ENCODE results near the gene CDK7.
"Not testable (repeated sequence)": the region's sequence is repeated elsewhere in the genome, so short reads cannot be mapped to it uniquely, and the experiment has no call there.

The CDK7 gene

DNA sequence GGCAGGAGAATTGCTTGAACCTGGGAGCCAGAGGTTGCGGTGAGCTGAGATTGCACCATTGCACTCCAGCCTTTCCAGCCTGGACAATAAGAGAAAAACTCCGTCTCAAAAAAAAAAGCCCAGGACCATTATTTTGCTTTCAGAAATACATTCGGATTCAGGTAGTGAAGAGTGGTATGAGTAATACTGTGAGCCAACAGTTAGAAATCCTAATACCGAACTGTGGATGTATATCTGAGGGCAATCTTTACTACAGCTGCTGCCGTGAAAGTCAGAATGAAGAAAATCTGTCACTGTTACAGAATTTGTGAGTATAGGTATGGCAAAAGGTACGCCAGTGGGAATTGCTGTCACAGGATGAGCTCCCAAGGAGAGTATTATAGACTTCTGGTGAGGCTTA, 3.4 kb upstream of the CDK7 start:
- no peak for DNase-seq (ENCODE audit: insufficient read length, low spot score)
- no peak for FAIRE-seq
- TF ChIP-seq PAX5 (IDR thresholded peaks at IDR 0.05; ENCODE audit: insufficient read depth, low read length, severe bottlenecking) (no peak), TAF1 (IDR thresholded peaks at IDR 0.05; ENCODE audit: low read depth, low read length) (no peak), POLR2A (IDR thresholded peaks at IDR 0.05; ENCODE audit: low read depth, low read length) (no peak), SPI1 (IDR thresholded peaks at IDR 0.05; ENCODE audit: low read depth, low read length) (no peak), POLR2AphosphoS5 (IDR thresholded peaks at IDR 0.05; ENCODE audit: low read depth, low read length) (no peak), POU2F2 (IDR thresholded peaks at IDR 0.05; ENCODE audit: low read depth, low read length) (no peak)

DNA sequence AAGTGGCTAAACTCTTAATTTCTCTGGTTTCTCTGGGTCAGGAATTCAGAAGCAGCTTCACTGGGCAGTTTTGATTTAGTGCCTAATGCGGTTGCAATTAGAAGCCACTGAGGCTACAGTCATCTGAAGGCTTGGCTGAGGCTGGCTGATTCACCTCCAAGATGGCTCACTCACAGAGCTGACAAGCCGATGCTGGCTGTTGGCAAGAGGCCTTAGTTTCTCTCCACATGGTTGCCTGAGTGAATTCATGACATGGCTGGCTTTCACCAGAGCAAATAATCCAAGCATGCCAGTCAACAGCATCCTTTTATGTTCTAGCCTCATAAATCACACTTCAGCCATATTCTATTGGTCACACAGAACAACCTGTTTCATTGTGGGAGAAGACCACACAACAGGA, 2.8 kb upstream of the CDK7 start:
- TF ChIP-seq POLR2A (IDR thresholded peaks at IDR 0.05; ENCODE audit: low read depth, low read length) (no peak), SPI1 (IDR thresholded peaks at IDR 0.05; ENCODE audit: low read depth, low read length) (no peak), POU2F2 (IDR thresholded peaks at IDR 0.05; ENCODE audit: low read depth, low read length) (no peak), PAX5 (IDR thresholded peaks at IDR 0.05; ENCODE audit: insufficient read depth, low read length, severe bottlenecking) (no peak), TAF1 (IDR thresholded peaks at IDR 0.05; ENCODE audit: low read depth, low read length) (no peak), POLR2AphosphoS5 (IDR thresholded peaks at IDR 0.05; ENCODE audit: low read depth, low read length) (no peak)
- FAIRE-seq (no peak), DNase-seq (ENCODE audit: insufficient read length, low spot score) (no peak)

DNA sequence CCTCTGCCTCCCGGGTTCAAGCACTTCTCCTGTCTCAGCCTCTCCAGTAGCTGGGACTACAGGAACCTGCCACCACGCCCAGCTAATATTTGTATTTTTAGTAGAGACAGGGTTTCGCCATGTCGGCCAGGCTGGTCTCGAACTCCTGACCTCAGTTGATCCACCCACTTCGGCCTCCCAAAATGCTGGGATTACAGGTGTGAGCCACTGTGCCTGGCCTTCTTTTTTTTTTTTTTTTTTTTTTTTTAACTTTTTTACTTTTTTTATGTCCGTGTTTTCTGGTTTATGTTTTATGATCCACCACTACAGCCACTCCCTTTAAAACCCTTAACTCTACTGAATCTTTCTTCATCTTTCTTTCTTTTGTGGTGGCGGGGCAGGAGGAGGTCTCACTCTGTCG, 2.0 kb downstream of the CDK7 start:
- not testable (repeated sequence) for DNase-seq (ENCODE audit: insufficient read length, low spot score); FAIRE-seq

DNA sequence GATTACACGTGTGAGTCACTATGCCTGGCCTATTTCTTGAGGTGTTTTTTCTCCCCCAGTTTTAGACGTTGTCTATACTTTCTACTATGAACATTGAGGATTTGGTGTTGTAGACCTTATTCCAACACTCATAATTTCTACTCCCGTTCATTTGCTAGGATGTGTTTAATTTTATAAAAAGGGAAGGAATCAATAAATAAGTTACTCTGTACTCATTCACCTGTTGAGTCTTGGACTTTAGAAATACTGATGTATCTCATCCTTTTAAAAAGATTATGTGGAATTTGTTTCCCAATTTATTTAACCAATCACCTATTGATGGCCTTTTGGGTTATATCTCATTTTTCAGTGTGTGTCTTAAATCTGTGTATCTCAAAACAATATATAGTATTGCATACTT, 3.2 kb downstream of the CDK7 start:
- FAIRE-seq, result no peak
- DNase-seq (ENCODE audit: insufficient read length, low spot score), result no peak
- TF ChIP-seq PAX5 (IDR thresholded peaks at IDR 0.05; ENCODE audit: insufficient read depth, low read length, severe bottlenecking), result no peak
- TF ChIP-seq TAF1 (IDR thresholded peaks at IDR 0.05; ENCODE audit: low read depth, low read length), result no peak
- TF ChIP-seq POLR2A (IDR thresholded peaks at IDR 0.05; ENCODE audit: low read depth, low read length), result no peak

DNA sequence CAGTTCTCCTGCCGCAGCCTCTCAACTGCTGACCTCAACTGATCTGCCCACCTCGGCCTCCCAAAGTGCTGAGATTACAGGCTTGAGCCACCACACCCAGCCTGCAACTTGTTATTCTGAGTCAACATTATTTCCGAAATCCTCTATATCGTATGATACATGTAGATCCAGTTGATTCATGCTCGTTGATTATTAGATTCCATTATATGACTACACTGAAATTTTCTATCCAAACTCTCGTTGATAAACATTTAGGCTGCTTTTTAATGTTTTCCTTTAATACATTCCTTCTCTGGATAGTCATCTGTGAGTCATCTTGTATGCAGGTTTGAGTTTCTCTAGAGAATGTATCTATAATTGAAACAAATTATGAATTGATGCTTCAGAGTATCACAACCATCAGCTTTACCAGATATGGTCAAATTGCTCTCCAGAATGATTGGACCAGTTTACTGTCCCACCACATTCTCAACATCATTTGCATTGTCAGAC, 4.1 kb downstream of the CDK7 start:
- no peak for FAIRE-seq
- TF ChIP-seq POLR2A (IDR thresholded peaks at IDR 0.05; ENCODE audit: low read depth, low read length), result no peak
- TF ChIP-seq PAX5 (IDR thresholded peaks at IDR 0.05; ENCODE audit: insufficient read depth, low read length, severe bottlenecking), result no peak
- TF ChIP-seq POLR2AphosphoS5 (IDR thresholded peaks at IDR 0.05; ENCODE audit: low read depth, low read length), result no peak
- TF ChIP-seq SPI1 (IDR thresholded peaks at IDR 0.05; ENCODE audit: low read depth, low read length), result no peak
- TF ChIP-seq POU2F2 (IDR thresholded peaks at IDR 0.05; ENCODE audit: low read depth, low read length), result no peak
- no peak for TF ChIP-seq TAF1 (IDR thresholded peaks at IDR 0.05; ENCODE audit: low read depth, low read length)

DNA sequence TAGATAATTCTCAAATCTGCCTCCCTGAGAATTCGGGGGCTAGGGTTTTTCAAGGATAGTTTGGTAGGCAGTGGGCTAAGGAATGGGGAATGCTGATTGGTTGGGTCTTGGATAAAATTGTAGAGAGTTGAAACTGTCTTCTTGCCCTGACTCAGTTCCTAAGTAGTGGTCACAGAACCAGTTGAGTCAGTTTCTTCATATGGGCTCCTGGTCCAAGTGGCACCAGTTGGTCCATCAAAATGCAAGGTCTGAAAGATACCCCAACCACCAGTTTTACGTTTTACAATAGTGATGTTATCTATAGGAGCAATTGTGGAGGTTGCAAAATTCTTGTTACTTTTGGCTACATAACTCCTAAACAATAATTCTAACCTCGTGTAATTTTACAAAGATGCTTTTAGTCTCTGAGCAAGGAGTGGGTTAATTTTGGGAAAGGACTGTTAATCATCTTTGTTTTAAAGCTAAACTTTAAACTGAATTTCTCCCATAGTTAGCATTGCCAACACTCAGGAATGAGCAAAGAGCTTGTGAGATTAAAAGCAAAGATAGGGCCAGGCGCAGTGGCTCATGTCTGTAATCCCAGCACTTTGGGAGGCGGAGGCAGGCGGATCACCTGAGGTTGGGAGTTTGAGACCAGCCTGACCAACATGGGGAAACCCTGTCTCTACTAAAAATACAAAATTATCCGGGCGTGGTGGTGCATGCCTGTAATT, 7.7 kb downstream of the CDK7 start:
- DNase-seq (ENCODE audit: insufficient read length, low spot score) (no peak), FAIRE-seq (no peak)
- no peak for TF ChIP-seq PAX5 (IDR thresholded peaks at IDR 0.05; ENCODE audit: insufficient read depth, low read length, severe bottlenecking)
- TF ChIP-seq SPI1 (IDR thresholded peaks at IDR 0.05; ENCODE audit: low read depth, low read length), result no peak
- TF ChIP-seq TAF1 (IDR thresholded peaks at IDR 0.05; ENCODE audit: low read depth, low read length), result no peak
- TF ChIP-seq POLR2A (IDR thresholded peaks at IDR 0.05; ENCODE audit: low read depth, low read length), result no peak
- no peak for TF ChIP-seq POU2F2 (IDR thresholded peaks at IDR 0.05; ENCODE audit: low read depth, low read length)
- TF ChIP-seq POLR2AphosphoS5 (IDR thresholded peaks at IDR 0.05; ENCODE audit: low read depth, low read length), result no peak

More for the DNA sequence above, 4.1 kb downstream of the CDK7 start:
- DNase-seq (ENCODE audit: insufficient read length, low spot score), result no peak

DNA sequence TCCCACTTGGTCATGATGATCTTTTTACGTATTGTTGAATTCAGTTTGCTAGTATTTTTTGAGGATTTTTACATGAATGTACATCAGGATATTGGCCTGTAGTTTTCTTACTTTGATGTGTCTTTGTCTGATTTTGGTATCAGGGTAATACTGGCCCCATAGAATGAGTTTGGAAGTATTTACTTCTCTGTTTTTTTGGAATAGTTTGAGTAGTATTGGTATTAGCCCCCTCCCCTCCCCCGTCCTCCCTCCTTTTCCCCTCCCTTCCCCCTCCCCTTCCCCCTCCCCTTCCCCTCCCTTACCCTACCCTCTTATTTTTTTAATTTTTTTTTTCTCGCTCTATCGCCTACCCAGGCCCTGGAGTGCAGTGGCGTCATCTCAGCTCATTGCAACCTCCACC, 10.3 kb downstream of the CDK7 start:
- DNase-seq (ENCODE audit: insufficient read length, low spot score) (no peak), FAIRE-seq (no peak)
- no peak for TF ChIP-seq TAF1 (IDR thresholded peaks at IDR 0.05; ENCODE audit: low read depth, low read length)
- TF ChIP-seq POU2F2 (IDR thresholded peaks at IDR 0.05; ENCODE audit: low read depth, low read length), result no peak
- TF ChIP-seq SPI1 (IDR thresholded peaks at IDR 0.05; ENCODE audit: low read depth, low read length), result no peak
- no peak for TF ChIP-seq POLR2A (IDR thresholded peaks at IDR 0.05; ENCODE audit: low read depth, low read length)
- no peak for TF ChIP-seq POLR2AphosphoS5 (IDR thresholded peaks at IDR 0.05; ENCODE audit: low read depth, low read length)
- TF ChIP-seq PAX5 (IDR thresholded peaks at IDR 0.05; ENCODE audit: insufficient read depth, low read length, severe bottlenecking), result no peak

DNA sequence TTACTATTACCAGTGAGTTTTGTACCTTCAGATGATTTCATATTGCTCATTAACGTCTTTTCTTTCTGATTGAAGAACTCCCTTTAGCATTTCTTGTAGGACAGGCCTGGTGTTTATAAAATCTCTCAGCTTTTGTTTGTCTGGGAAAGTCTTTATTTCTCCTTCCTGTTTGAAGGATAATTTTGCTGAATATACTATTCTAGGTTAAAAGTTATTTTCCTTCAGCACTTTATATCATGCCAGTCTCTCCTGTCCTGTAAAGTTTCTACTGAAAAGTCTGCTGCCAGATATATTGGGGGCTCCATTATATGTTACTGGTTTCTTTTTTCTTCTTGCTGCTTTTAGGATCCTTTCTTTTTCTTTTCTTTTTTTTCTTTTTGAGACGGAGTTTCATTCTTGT, 13.3 kb downstream of the CDK7 start:
- TF ChIP-seq PAX5 (IDR thresholded peaks at IDR 0.05; ENCODE audit: insufficient read depth, low read length, severe bottlenecking) (no peak), TAF1 (IDR thresholded peaks at IDR 0.05; ENCODE audit: low read depth, low read length) (no peak), POU2F2 (IDR thresholded peaks at IDR 0.05; ENCODE audit: low read depth, low read length) (no peak), SPI1 (IDR thresholded peaks at IDR 0.05; ENCODE audit: low read depth, low read length) (no peak), POLR2A (IDR thresholded peaks at IDR 0.05; ENCODE audit: low read depth, low read length) (no peak), POLR2AphosphoS5 (IDR thresholded peaks at IDR 0.05; ENCODE audit: low read depth, low read length) (no peak)
- DNase-seq (ENCODE audit: insufficient read length, low spot score) (no peak), FAIRE-seq (no peak)

DNA sequence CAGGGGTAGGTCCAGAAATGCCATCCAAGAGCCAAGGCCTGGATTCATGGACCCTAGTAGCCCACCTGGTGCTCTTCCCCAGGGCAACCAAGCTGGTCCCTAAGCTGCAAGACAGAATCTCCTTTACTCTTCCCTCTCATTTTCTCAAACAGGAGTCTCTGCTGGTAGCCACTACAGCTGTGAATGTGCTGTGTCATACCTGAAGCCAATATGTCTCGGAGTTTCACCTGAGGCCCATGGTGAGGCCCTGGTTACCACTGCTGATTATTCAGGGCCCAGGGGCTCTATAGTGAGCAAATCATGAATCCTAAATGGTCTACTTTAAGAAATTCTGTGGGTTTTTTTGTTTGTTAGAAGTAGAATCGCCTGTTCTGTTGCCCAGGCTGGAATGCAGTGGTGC, 15.9 kb downstream of the CDK7 start:
- FAIRE-seq (no peak), DNase-seq (ENCODE audit: insufficient read length, low spot score) (no peak)
- TF ChIP-seq POLR2A (IDR thresholded peaks at IDR 0.05; ENCODE audit: low read depth, low read length) (no peak), PAX5 (IDR thresholded peaks at IDR 0.05; ENCODE audit: insufficient read depth, low read length, severe bottlenecking) (no peak), SPI1 (IDR thresholded peaks at IDR 0.05; ENCODE audit: low read depth, low read length) (no peak), POU2F2 (IDR thresholded peaks at IDR 0.05; ENCODE audit: low read depth, low read length) (no peak), TAF1 (IDR thresholded peaks at IDR 0.05; ENCODE audit: low read depth, low read length) (no peak), POLR2AphosphoS5 (IDR thresholded peaks at IDR 0.05; ENCODE audit: low read depth, low read length) (no peak)

DNA sequence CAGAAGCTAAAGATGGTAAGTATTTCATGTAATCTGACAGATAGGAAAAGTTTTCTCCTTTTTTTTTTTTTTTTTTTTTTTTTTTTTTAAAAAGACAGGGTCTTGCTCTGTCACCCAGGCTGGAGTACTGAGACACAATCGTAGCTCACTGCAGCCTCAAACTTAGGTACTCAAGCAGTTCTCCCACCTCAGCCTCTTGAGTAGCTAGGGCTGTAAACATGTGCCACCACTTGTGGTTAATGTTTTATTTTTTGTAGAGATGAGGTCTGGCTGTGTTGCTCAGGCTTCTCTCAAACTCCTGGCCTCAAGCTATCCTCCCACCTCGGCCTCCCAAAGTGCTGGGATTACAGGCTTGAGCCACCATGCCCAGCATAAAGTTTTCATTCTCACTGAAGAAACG, 17.8 kb downstream of the CDK7 start:
- TF ChIP-seq TAF1 (IDR thresholded peaks at IDR 0.05; ENCODE audit: low read depth, low read length) (no peak), PAX5 (IDR thresholded peaks at IDR 0.05; ENCODE audit: insufficient read depth, low read length, severe bottlenecking) (no peak), POLR2A (IDR thresholded peaks at IDR 0.05; ENCODE audit: low read depth, low read length) (no peak), POLR2AphosphoS5 (IDR thresholded peaks at IDR 0.05; ENCODE audit: low read depth, low read length) (no peak), POU2F2 (IDR thresholded peaks at IDR 0.05; ENCODE audit: low read depth, low read length) (no peak), SPI1 (IDR thresholded peaks at IDR 0.05; ENCODE audit: low read depth, low read length) (no peak)
- FAIRE-seq (no peak), DNase-seq (ENCODE audit: insufficient read length, low spot score) (no peak)

DNA sequence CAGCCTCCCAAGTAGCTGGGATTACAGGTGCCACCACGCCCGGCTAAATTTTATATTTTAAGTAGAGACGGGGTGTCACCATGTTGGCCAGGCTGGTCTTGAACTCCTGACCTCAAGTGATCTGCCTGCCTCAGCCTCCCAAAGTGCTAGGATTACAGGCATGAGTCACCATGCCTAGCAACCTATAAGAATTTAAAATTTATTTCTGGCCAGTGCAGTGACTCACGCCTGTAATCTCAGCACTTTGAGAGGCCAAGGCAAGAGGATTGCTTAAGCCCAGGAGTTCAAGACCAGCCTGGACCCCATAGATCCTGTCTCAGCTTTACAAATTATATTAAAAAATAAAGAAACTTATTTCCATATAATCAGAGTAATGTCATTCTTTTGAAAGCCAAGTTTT, 21.3 kb downstream of the CDK7 start:
- not testable (repeated sequence) for FAIRE-seq; DNase-seq (ENCODE audit: insufficient read length, low spot score)
